GM21526 (cell line): ENCODE measurements around the gene KCNJ5.
A peak's percentile ranks its signal among the peaks of the same experiment; 100 is the strongest.

Source experiments
- ATAC-seq: cut with Tn5 transposase; IDR thresholded peaks from one replicate; pipeline ENCODE4 v1.9.1; 2021; ENCODE audit warnings: moderate library complexity; ENCODE audit not compliant: unreplicated experiment, low FRiP score

KCNJ5 gene

GRCh38 chr11:128868841-128869671 is 22.1 kb upstream of the KCNJ5 start:
- ATAC-seq: no peak

- ATAC-seq: no peak
These were observed 20.0 kb upstream of the KCNJ5 start for GRCh38 chr11:128871168-128871610.

DNA sequence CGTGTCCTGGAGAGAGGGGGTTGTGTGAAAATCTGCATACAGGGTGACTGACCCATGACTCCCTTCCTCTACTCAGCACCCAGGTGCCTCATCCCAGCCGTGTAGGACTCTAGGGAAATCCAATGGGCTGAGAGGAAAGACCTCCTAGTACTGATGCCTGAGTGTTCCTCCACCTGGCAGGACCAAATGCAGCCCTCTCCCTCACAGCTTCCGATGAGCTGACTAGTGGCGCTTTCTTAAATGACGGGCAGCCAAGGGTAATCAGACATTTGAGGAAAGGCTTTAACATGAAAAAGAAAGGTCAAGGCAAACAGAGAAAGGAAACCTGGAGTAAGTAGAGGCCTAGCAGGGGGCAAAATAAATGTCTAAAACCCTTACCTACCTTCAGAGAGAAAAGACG is 19.1 kb upstream of the KCNJ5 start:
- ATAC-seq: no peak

DNA sequence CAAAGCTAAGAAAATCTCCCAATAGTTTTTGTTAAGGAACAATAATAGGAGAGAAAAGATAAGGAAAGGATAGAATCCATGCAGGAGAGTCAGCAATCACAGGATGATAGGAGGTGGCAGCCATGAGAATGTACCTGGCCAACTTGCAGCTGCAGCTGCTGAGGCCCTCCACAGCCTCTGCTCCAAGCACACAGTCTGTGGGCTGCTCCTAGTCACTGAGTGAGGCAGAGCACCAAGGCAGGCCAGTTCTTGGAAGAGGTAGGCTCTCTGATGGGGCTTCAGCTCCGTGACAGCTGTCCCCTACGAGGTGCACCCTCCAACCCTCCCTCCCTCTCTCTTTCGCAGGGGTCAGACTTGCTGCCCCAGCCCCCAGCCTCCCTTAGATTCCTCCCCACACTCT is 18.6 kb upstream of the KCNJ5 start:
- no peak for ATAC-seq

- no peak for ATAC-seq
These were observed 16.7 kb upstream of the KCNJ5 start for GRCh38 chr11:128874427-128874826.

GRCh38 chr11:128876133-128876650 is 15.0 kb upstream of the KCNJ5 start:
- ATAC-seq: no peak

GRCh38 chr11:128877726-128878125 is 13.4 kb upstream of the KCNJ5 start:
- no peak for ATAC-seq

GRCh38 chr11:128878455-128878854 is 12.7 kb upstream of the KCNJ5 start:
- ATAC-seq: no peak

GRCh38 chr11:128879817-128880216 is 11.3 kb upstream of the KCNJ5 start:
- ATAC-seq: no peak

DNA sequence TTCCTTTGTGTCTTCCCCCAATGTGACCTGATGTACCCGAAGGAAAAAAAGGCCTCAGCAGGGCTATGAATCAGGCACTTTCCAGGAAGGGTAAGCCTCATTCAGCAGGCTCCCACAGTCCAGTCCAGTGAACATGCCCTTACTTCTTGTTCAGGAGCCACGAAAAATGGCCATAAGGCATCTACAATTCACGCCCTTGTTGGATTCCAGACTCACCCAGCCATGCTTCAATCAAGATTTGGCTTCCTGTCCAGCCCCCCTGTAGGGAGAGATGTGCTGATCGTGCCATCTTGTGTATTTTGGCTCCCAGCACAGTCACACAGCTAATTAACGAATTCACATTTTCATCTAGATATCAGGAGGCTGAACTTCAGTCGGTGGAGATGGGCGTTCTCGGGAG is 9.9 kb upstream of the KCNJ5 start:
- no peak for ATAC-seq

DNA sequence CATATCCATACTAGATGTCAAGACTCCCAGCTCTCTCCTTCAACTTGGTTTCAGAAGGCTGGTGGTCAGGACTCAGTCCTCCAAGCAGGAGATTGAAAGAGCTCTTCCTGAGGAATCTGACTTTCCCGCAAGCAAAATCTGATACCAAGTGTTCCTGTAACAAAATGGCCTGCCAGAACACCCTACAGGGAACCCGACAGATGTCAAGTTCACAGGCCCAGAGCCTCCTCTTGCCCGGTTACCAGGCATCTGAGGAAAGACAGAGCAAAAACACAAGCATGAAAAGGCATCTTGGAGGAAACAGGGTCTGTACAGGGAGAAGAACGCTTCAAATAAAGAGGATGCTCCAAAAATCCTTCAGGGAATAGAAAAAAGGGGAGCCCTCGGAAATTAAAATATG is 8.7 kb upstream of the KCNJ5 start:
- no peak for ATAC-seq

- ATAC-seq: no peak
These were observed 7.1 kb upstream of the KCNJ5 start for GRCh38 chr11:128884054-128884453.

DNA sequence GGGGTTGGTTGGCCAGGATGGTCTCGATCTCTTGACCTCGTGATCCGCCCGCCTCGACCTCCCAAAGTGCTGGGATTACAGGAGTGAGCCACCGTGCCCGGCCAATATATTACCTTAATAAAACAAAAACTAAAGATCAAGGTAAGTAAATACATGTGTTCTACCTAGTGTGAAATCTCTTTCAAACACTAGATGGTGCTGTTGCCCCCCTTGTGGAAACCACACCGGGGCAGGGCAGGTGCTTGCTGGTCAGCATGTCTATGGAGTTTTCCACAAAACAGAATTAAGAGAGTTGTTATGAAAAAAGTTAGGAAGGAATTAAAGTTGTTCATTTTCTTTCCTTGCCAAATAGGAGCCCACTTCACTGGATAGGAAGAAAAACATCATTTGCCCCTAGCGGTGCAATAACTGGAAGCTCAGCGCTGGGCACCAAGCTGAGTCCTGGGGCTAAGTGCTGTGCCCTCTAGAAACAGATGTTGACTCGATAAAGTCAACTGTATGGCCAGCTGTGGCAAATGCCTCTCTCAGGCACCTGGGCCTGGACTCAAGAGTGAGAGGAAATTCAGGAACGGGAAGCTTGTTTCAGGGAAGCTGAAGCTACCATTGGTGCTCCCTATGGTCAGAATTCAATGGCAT is 6.3 kb upstream of the KCNJ5 start:
- peak; percentile 84 for ATAC-seq

DNA sequence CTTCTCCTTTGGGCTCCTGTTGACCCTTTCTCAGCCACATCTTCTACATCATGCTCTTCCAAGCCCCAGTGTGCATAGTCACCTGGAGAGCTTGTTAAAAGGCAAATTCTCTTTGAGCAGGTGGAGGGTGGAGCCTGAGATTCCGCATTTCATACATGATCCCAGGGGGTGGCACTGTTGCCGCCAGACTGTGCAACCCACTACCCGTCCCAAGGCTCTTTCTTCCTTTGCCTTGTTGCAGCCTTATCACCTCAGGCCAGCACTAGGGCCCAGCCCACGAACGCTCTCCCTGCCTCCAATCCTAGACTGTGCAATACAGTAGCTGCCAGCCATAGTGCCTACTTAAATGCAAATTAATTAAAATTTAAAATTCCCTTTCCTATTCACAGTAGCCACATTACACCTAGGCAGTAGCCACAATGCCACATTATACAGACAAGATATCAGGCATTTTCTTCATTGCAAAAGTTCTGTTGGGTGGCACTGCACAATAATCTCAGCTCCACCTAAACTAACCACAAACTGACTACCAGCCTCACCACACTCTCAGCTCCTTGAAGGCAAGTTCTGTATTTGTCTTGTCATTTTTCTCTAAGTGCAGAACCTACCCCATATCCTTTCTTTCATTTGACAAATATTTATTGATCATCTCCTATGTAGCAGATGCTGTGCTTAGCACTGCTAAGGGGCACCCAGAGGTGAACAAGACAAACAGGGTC is 4.6 kb upstream of the KCNJ5 start:
- ATAC-seq: no peak

DNA sequence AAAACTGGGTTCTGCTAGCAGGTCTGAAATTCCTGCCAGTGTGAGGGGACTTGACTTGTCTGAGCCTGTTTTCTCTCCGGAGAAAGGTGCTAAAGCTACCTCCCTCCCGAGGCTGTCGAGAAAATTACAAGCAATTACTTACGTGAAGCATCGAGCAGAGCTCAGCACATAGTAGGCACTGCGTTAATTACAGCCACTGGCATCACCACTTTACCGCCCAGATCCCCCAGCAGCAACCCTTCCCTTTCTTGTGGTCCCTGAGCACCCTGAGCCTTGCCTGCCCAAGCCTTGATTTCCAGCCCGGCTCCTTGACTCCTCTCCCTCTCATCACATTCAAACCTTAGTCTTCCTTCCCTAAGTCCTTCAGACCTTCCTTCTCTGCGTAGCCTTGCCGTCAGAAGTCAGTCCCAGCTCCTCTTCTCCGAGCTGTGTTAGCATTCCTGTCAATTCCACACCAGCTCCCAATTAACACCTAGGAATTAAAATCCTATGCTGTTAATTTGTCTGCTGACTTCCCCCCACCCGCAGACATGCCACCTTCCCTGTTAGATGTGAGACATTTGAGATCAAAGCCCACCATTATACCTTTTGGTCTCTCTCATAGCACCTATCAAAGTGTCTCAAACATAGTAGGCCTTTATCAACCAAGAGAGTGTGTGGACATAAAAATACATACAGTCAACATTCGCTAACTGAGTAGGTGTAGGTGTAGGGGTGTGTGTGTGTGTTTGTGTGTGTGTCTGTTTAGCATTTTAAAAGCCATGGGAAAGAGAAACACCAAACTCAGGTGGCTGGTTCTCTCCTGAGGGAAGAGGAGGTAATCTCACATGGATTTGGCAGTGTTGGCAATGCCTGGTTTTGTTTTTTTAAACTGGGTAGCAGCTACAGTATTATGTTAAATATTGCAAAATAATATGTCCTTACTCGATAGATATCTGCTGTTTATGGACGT is 2.8 kb upstream of the KCNJ5 start:
- ATAC-seq: no peak

GRCh38 chr11:128889657-128890213 is 1.4 kb upstream of the KCNJ5 start:
- no peak for ATAC-seq

GRCh38 chr11:128890216-128890542 is 977 bp upstream of the KCNJ5 start:
- ATAC-seq: no peak

DNA sequence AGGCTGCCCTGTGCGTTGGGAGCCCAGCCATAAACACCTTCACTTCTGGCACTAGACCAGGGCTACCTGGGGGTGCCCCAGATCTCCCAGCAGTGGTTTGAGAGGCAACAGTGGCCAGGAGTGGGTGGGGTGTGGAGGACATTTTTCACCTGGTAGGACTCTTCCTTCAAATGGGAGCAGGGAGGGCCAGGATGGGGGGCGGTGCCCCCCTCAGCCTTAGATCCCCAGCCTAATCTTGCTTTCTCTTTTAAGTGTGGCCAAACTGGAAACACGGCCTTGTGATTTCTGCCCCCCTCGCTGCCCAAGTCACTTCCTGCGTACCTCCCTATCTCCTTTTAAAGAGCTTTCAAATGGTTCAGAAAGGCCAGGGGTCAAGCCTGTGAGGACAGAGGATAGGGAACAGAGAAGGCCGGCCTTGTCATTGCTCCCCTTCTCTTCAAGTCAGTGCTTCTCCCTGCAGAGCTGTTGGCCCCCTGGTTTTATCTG is 800 bp downstream of the KCNJ5 start:
- ATAC-seq: no peak

- no peak for ATAC-seq
These were observed 1.9 kb downstream of the KCNJ5 start for GRCh38 chr11:128892866-128893565.
